IMR-90 (cell line): ENCODE results near the gene RAB3C.

Experiments
- BHLHE40 ChIP-seq: fragments of 150-350 bp; IDR thresholded peaks from 2 replicates; pipeline ENCODE4 v1.6.1; 2016; ENCODE audit warnings: mild to moderate bottlenecking, low read depth, low read length
- MAZ ChIP-seq: IDR thresholded peaks from 2 replicates; pipeline ENCODE4 v1.6.1; 2012; ENCODE audit warnings: low read depth, mild to moderate bottlenecking, low read length, improper control_type of control experiment, moderate library complexity, borderline replicate concordance
- MXI1 ChIP-seq: IDR thresholded peaks from 2 replicates; pipeline ENCODE4 v1.6.1; 2012; ENCODE audit warnings: low read depth, mild to moderate bottlenecking, low read length, moderate library complexity, borderline replicate concordance
- RAD21 ChIP-seq: IDR thresholded peaks from 2 replicates; pipeline ENCODE4 v1.6.1; 2012; ENCODE audit warnings: low read length, improper control_type of control experiment
- RCOR1 ChIP-seq: IDR thresholded peaks from 2 replicates; pipeline ENCODE4 v1.6.1; 2012; ENCODE audit warnings: mild to moderate bottlenecking, low read length, improper control_type of control experiment; ENCODE audit not compliant: insufficient replicate concordance
- TF ChIP-seq, protein P1 (sequence below): conservative IDR thresholded peaks from 2 replicates; pipeline ENCODE4 v1.5.1; 2012; ENCODE audit warnings: mild to moderate bottlenecking, low read depth, low read length, improper control_type of control experiment

GRCh38 chr5:58854441-58854840 is 271.6 kb downstream of the RAB3C start:
- TF ChIP-seq BHLHE40 (no peak), MXI1 (no peak), RAD21 (no peak), RCOR1 (no peak), MAZ (no peak)
- TF ChIP-seq, protein P1, sequence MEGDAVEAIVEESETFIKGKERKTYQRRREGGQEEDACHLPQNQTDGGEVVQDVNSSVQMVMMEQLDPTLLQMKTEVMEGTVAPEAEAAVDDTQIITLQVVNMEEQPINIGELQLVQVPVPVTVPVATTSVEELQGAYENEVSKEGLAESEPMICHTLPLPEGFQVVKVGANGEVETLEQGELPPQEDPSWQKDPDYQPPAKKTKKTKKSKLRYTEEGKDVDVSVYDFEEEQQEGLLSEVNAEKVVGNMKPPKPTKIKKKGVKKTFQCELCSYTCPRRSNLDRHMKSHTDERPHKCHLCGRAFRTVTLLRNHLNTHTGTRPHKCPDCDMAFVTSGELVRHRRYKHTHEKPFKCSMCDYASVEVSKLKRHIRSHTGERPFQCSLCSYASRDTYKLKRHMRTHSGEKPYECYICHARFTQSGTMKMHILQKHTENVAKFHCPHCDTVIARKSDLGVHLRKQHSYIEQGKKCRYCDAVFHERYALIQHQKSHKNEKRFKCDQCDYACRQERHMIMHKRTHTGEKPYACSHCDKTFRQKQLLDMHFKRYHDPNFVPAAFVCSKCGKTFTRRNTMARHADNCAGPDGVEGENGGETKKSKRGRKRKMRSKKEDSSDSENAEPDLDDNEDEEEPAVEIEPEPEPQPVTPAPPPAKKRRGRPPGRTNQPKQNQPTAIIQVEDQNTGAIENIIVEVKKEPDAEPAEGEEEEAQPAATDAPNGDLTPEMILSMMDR = no peak
